TTC549 (cell line): ENCODE results near the gene ITGA4.

ENCODE experiments used
- FAIRE-seq: peaks from 2 replicates; lab custom pipeline; 2012; peaks lifted over from hg19 to GRCh38; lab: Jason Lieb, UNC

The ITGA4 gene

DNA sequence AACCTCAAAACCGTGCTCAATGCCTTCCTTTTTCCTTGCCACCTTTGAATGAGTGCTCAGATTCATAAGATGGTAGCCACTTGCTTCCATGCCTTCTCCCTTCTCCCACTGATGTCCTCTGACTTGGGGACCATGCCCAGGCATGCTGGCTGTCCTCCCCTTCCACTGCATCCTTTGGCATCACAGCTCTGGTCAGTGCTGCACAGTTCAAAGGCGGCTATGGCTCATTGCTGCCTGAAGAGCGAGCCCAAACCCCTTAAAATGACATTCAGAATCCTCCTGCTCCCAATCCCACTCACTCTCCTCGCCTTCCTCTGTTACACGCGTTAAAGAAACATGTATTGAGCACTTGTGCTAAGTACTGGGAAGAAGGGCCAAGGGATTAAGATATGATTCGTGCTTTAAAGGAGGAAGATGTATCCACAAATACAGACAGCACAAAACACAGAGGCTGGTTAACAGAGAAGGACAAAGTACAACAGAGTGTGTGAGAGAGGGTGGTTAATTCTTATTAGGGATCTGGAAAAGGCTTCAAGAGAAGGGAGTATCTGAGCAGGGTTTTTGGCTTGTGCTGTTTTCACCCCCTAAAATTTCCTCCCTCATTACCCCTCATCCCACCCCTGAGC is 118.0 kb downstream of the ITGA4 start:
- no peak for FAIRE-seq

DNA sequence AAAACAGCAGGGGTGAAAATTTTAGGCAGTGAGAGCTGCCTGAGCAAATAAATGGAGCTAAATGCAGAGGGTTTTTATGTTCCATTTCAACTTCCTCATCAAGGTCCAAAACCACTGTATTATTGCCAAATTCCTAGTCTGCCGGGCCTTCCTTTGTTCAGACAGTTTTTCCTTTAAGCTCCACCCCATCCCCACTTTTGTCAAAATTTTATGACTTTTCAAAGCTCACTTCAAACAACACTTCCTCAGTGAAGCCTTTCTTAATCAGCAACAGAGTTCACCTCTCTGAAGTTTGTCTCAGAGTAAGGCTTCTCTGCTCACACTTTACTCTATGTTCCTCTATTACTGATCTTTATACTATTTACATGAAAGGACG is 118.5 kb downstream of the ITGA4 start:
- FAIRE-seq: no peak

DNA sequence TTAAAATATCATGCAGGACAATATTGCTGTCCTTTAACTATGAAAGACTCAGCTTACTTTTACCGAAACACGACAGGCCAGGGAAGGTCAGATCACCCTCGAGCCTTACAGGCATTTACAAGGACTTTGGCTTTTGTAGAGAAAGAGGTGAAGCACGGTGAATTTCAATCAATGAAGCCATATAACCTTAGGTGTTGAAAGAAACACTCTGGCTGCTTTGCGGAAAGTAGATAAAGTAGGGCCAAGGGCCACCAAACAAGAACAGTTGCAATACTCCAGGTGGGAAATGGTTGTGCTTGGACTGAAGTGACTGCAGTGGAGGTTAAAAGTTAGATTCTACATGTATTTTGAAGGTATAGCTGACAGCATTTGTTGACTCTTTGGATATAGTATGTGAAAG is 119.2 kb downstream of the ITGA4 start:
- FAIRE-seq: no peak

DNA sequence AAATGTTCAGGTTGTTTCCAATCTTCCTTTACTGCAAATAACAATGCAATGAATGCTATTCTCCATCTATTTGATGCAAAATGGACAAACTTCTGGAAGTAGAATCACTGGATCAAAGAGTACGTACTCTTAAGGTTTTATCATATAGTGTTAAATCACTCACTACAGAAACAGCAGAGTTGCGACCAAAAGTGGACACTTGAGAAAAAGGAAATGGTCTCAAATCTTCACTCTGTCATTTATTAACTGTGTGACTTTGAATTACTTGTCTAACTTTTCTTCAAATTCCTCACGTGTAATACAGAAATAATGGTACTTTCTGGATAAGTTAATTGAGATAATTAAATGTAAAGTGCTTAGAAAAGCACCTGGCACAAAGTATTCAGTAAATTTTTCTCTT is 121.6 kb downstream of the ITGA4 start:
- FAIRE-seq: no peak

DNA sequence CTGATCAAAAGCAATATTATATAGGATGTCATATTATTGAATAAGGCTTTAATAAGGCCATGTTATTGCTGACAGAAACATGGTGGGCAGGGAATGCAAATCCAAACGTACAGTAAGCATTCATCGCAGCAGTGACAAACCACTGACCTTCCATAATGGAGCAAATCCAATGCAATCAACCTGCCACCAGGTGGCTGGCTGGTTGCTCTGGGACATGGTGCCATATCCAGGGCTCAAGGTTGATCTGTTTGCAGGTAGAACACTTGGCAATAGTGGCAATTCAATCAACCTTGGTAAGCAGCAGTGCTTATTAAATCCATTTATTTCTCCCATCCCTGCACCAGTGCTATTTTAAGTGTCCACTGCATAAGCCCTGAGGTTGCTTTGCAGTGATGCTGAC is 124.3 kb downstream of the ITGA4 start:
- FAIRE-seq: no peak

DNA sequence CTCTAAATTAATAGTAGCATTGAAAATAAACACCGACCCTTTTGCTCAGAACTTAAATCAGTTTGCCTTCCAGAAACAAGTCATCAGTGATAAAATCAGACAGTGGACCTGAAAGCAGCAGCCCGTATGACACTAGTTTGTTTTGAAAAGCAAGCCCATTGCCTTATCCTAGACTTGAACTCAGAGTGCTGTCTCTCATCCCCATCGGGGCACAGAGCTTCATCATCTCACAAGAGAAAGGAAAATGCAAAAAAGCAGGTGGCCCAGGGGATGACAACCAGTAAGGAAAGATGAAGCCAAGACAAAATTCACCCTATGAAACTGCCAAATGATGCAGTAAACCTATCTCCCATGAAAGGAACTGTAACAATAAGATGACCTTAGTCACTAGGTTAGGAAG is 128.5 kb downstream of the ITGA4 start:
- FAIRE-seq: no peak
